Measurements from ENCODE around the gene FMR1. TPM values are rescaled to one million over a fixed set of nuclear protein-coding genes. Genes with fewer than 3 reads are reported as not detected.

The FMR1 gene
- total RNA-seq, 1 experiment from 2014 or later = 18.4 TPM

DNA sequence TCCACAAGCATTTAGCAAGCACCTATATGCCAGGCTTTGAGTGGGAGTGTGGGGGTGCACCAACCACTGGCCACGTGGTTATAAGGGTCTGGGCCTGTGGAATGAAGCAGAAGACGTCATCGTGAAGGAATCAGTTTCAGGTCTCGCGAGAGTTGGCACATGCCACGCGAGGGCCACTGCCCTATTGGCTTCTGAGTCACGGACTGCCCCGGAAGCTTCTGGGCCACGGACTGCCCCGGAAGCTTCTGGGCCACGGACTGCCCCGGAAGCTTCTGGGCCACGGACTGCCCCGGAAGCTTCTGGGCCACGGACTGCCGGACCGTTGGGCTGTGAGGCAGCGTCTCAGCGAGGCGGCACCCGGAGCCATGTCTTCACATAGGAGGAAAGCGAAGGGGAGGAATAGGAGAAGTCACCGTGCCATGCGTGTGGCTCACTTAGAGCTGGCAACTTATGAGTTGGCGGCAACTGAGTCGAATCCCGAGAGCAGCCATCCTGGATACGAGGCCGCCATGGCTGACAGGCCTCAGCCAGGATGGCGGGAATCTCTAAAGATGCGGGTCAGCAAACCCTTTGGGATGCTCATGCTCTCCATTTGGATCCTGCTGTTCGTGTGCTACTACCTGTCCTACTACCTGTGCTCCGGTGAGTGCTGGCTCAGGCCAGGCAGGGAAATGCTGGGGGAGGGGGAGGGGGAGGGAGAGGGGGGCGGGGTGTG lies 69.5 kb downstream of the FMR1 start, which contains the start of gene FMR1NB:
TSS of gene FMR1NB (plus strand) at position 300 of the 715 bp plus-strand sequence. CDS start at position 366, 66 bp downstream.
- no peak for DNase-seq (ENCODE audit: low spot score)

More for the DNA sequence above, 69.5 kb downstream of the FMR1 start, which contains the start of gene FMR1NB:
- in situ Hi-C loops (cut with HindIII; ENCODE audit: low sequenced_read_pairs) = no loop called here

Other genes with a start within 250 kb of the FMR1 start
- gene FMR1NB, start 69.4 kb downstream of the FMR1 start, total RNA-seq (2014; rRNA removed; shearing (Covaris generic)) = not detected in 2 replicates

Measured in G401 (cell line).